GM12891 (cell line): ENCODE measurements around the gene SEMA6C. TPM values are rescaled to one million over a fixed set of nuclear protein-coding genes. Genes with fewer than 3 reads are reported as not detected.
"Not testable (repeated sequence)": the region's sequence is repeated elsewhere in the genome, so short reads cannot be mapped to it uniquely, and the experiment has no call there.

ENCODE experiments used
- DNase-seq: peaks from one replicate; pipeline ENCODE4 v3.0.0; 2011; ENCODE audit warnings: low spot score; ENCODE audit not compliant: insufficient read length
- FAIRE-seq: peaks from 2 replicates; lab custom pipeline; 2011; peaks lifted over from hg19 to GRCh38; lab: Jason Lieb, UNC
- PAX5 ChIP-seq: IDR thresholded peaks from 2 replicates; pipeline ENCODE4 v1.6.1; 2011; ENCODE audit warnings: low read length, moderate library complexity, mild to moderate bottlenecking; ENCODE audit not compliant: insufficient read depth, severe bottlenecking
- POLR2A ChIP-seq: IDR thresholded peaks from 2 replicates; pipeline ENCODE4 v1.6.1; 2011; ENCODE audit warnings: low read depth, low read length, control low read depth
- POLR2AphosphoS5 ChIP-seq: IDR thresholded peaks from 2 replicates; pipeline ENCODE4 v1.6.1; 2011; ENCODE audit warnings: low read depth, low read length, control low read depth
- POU2F2 ChIP-seq: IDR thresholded peaks from 2 replicates; pipeline ENCODE4 v1.6.1; 2011; ENCODE audit warnings: low read depth, mild to moderate bottlenecking, control low read depth, low read length, moderate library complexity
- SPI1 ChIP-seq: IDR thresholded peaks from 2 replicates; pipeline ENCODE4 v1.6.1; 2011; ENCODE audit warnings: low read depth, low read length, control low read depth
- TAF1 ChIP-seq: IDR thresholded peaks from 2 replicates; pipeline ENCODE4 v1.6.1; 2011; ENCODE audit warnings: low read depth, low read length, control low read depth
- polyA plus RNA-seq: library from polyadenylated mRNA; unstranded; fragments of >200 nt; gene quantifications from one replicate; pipeline ENCODE4 v1.2.1, GENCODE V29; 2012; ENCODE audit warnings: low read depth, missing spikeins, inconsistent platforms; ENCODE audit not compliant: missing spikeins

The SEMA6C gene, protein sequence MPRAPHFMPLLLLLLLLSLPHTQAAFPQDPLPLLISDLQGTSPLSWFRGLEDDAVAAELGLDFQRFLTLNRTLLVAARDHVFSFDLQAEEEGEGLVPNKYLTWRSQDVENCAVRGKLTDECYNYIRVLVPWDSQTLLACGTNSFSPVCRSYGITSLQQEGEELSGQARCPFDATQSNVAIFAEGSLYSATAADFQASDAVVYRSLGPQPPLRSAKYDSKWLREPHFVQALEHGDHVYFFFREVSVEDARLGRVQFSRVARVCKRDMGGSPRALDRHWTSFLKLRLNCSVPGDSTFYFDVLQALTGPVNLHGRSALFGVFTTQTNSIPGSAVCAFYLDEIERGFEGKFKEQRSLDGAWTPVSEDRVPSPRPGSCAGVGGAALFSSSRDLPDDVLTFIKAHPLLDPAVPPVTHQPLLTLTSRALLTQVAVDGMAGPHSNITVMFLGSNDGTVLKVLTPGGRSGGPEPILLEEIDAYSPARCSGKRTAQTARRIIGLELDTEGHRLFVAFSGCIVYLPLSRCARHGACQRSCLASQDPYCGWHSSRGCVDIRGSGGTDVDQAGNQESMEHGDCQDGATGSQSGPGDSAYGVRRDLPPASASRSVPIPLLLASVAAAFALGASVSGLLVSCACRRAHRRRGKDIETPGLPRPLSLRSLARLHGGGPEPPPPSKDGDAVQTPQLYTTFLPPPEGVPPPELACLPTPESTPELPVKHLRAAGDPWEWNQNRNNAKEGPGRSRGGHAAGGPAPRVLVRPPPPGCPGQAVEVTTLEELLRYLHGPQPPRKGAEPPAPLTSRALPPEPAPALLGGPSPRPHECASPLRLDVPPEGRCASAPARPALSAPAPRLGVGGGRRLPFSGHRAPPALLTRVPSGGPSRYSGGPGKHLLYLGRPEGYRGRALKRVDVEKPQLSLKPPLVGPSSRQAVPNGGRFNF
- polyA plus RNA-seq = 0.31 TPM

DNA sequence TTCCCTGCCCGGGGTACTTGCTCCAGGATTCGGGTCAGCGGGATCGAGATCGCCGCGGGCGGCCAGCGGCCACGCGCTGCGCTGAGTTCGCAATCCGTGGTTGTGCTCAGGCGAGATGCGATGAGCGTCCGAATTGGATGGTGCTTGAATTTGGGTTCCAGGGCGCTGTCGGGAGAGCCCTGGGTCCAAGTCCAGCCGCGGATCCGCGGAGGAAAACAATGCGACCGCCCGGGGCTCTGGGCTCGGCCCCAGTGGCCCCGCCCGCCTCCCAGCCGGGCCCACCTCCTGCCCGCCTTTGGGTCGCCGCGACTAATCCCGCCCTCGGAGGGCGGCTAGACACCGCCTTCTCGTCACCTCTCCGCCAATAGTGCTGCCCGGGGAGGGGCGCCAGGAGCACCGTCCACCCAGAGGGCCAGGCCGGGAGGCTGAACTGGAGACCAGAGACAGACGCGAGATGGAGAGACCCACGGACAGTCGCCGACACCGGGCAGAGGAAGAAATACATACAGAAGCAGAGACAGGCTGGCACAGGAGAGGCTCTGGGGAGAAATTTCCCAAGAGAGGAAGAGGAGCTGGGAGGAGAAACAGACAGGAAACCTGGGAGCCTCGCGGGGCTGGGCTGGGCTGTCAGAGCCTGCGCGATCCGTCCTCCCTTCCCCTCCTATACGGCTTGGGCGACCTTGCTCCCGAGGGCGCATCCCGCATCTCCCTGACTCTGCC is at the start of gene SEMA6C:
Gene SEMA6C (minus strand): TSS at position 220 of the 720 bp plus-strand sequence. CDS start 4,010 bp downstream, outside the sequence.
- peak; percentile 94 for FAIRE-seq
- peak; percentile 90 for DNase-seq
- no peak for TF ChIP-seq SPI1
- TF ChIP-seq TAF1 = no peak
- TF ChIP-seq PAX5 = no peak

DNA sequence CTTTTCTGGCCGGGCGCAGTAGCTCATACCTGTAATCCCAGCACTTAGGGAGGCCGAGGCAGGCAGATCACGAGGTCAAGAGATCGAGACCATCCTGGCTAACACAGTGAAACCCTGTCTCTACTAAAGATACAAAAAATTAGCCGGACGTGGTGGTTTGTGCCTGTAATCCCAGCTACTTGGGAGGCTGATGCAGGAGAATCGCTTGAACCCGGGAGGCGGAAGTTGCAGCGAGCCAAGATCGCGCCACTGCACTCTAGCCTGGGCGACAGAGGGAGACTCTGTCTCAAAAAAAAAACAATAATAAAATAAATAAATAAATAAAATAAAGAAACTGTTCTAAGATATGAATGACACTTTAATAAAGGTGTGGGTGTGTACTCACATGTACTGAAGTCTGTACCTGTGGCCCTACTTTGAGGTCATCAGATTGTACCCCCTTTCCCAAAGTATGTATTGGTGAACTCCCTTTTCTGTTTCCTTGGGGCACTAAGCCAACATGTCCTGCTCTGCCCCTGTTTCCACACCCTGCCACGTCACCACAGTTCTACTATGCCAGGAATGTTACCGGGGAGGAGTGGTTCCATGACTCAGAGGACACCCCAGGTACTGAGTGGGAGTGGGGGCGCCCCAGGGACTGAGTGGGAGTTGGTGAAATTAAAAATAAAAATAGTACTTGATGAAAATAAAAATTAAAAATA is 48.6 kb upstream of the SEMA6C start:
- not testable (repeated sequence) for FAIRE-seq, DNase-seq

DNA sequence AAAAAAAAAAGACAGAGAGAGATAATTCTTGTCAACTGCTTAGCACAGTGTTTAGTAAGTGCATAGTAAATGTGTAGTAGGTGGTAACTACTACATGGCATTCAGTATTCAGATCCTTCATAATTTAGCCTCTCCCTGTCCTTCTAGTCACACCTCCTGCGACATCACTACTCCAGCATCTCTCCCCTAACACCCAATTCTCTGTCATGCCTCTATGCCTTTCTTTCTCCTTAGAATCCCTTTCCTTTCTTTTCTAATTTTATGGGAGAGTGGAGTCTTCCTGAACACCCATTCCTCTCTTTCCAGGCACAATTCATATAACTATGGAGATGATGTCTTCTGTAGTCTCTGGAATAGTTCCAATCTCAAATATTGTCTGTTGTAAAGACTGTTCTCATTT is 47.4 kb upstream of the SEMA6C start:
- no peak for DNase-seq
- TF ChIP-seq TAF1 (no peak), POLR2AphosphoS5 (no peak), SPI1 (no peak), POU2F2 (no peak), PAX5 (no peak), POLR2A (no peak)
- FAIRE-seq = no peak

DNA sequence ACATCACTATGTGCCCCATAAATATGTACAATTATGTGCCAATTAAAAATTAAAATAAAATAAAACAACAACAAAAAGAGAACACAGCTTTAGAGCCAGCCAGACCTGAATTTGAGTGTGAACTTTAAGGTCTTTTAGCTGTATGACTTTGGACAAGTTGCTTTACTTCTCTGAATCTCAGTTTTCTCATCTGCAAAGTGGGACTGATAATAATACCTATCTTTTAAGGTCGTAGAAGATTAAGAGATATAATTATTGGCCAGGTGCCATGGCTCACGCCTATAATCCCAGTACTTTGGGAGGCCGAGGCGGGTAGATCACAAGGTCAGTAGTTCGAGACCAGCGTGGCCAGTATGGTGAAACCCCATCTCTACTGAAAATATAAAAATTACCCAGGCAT is 46.9 kb upstream of the SEMA6C start:
- FAIRE-seq (no peak), DNase-seq (no peak)
- TF ChIP-seq POU2F2 = no peak
- TF ChIP-seq POLR2A = no peak
- no peak for TF ChIP-seq SPI1
- no peak for TF ChIP-seq PAX5
- TF ChIP-seq POLR2AphosphoS5 = no peak
- TF ChIP-seq TAF1 = no peak

DNA sequence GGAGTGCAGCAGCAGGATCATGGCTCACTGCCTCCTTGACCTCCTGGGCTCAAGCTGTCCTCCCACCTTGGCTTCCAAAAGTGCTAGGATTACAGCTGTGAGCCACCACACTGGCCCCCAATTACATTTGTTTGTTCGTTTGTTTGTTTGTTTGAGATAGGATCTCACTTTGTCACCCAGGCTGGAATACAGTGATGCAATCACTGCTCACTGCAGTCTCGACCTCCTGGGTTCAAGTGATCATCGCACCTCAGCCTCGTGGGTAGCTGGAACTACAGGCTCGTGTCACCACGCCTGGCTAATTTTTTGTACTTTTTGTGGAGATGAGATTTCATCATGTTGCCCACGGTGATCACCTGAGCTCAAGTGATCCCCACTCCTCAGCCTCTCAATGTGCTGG is 45.6 kb upstream of the SEMA6C start:
- no peak for TF ChIP-seq PAX5
- DNase-seq = no peak
- FAIRE-seq = no peak

DNA sequence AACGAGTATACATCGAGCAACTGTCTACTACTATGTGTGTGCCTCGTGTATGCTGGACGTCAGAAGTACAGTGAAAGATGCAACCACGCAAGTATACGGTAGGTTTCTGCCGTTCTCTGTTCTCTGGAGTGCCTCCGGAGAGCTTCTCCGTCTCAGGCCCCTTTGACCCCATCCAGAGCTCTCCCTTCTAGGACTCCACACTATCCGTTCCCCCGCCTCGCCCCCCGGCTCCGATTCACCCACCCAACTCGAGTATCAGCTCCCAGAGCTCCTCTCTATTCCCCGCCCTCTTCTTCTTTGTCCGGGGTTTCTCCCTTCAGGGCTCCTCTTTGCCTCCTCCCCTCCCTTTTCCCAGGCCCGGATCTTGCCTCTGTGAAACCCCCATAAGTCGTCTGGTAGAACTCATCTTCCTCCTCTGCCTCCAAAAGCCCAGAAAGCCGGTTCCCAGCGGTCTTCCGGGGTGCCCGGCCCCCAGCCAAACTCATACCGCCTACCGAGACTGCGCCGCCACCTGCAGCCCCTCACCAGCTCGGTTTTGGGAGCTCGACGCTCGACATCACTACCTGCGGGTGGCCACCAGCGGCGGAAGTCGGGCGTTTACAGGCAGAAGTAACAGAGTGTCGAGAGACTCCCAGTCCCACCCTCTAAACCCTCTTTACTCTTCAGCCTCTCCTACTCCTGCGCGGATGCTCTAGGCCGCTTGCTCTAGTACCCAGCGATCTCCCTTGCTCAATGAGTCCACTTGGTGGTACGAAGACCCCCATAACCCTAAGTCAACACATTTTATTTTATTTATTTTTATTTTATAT is 43.4 kb upstream of the SEMA6C start, which contains the start of gene VPS72:
Gene VPS72 (minus strand): TSS at position 561 of the 809 bp plus-strand sequence. CDS start 76 bp downstream, at position 485.
- TF ChIP-seq POLR2A (peak; percentile 90), PAX5 (peak; percentile 52), POU2F2 (peak; percentile 73; the same call in 1 of the 2 replicates), TAF1 (peak; percentile 95), POLR2AphosphoS5 (peak; percentile 83), SPI1 (peak; percentile 44; the same call in 1 of the 2 replicates)
- peak; percentile 82 for DNase-seq
- FAIRE-seq = peak; percentile 45

DNA sequence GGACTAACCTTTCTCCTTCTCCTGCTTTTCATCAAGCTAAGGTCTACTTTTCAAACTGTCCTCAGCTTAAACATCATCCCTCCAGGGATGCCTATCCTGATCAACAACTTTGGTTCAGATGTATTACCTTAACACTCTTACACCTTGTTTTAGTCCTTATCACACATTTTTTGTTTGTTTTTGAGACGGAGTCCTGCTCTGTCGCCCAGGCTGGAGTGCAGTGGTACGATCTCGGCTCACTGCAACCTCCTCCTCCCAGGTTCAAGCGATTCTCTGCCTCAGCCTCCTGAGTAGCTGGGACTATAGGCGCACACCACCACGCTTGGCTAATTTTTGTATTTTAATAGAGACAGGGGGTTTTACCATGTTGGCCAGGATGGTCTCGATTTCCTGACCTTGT is 42.2 kb upstream of the SEMA6C start:
- DNase-seq, FAIRE-seq: not testable (repeated sequence)

DNA sequence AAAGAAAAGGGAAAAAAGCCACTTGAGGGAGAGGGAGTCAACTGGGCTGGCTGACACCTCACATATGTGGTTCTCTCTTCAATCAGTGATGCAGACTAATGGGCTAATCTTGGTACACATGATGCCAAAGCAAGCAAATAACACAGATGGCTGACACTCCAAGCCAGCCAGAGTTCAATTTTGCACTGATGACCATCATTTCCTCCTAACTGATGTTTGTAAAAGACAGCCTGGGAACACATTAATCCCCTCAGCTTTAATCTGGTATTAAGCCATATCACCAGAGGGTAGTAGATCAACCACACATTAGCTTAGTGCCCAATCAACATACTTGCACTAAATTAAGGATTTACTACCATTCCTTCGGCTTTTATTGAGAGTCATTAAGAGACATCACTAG is 40.8 kb upstream of the SEMA6C start:
- DNase-seq = no peak

More for the DNA sequence above, 40.8 kb upstream of the SEMA6C start:
- TF ChIP-seq POLR2AphosphoS5 (no peak), POU2F2 (no peak), SPI1 (no peak), POLR2A (no peak), TAF1 (no peak), PAX5 (no peak)
- FAIRE-seq = no peak
